WERI-Rb-1 (cell line): Measurements from ENCODE around the gene HIP1.

Experiments
- DNase-seq: peaks from one replicate; pipeline ENCODE4 v3.0.0-alpha.2; 2020
- H3K27ac ChIP-seq: fragments of 250-450 bp; sonication (Bioruptor Pico); 2 replicates; pipeline ENCODE4 v1.5.1; 2020; ENCODE audit warnings: mild to moderate bottlenecking, moderate library complexity
- H3K27me3 ChIP-seq: fragments of 250-450 bp; sonication (Bioruptor Pico); 2 replicates; pipeline ENCODE4 v1.5.1; 2021; ENCODE audit warnings: mild to moderate bottlenecking, low read depth, moderate library complexity; ENCODE audit not compliant: insufficient read depth, severe bottlenecking
- H3K36me3 ChIP-seq: fragments of 250-450 bp; sonication (Bioruptor Pico); 2 replicates; pipeline ENCODE4 v1.5.1; 2020; ENCODE audit warnings: mild to moderate bottlenecking, moderate library complexity
- H3K4me3 ChIP-seq: 2 replicates; pipeline ENCODE4 v1.5.1; 2011; ENCODE audit warnings: low read depth, mild to moderate bottlenecking, control low read depth, low read length
- H3K9me3 ChIP-seq: fragments of 250-450 bp; sonication (Bioruptor Pico); 2 replicates; pipeline ENCODE4 v1.5.1; 2021; ENCODE audit warnings: mild to moderate bottlenecking, moderate library complexity; ENCODE audit not compliant: severe bottlenecking
- TF ChIP-seq, protein P1 (sequence below): IDR thresholded peaks from 2 replicates; pipeline ENCODE4 v1.5.1; 2011; ENCODE audit warnings: low read depth, mild to moderate bottlenecking, control low read depth, inconsistent platforms, low read length

Gene HIP1

GRCh38 chr7:75704928-75705327, 33.8 kb downstream of the HIP1 start:
- Histone ChIP-seq H3K27ac (no peak overlapping the region), H3K27me3 (no peaks in the 10 kb centered on the region), H3K4me3 (no peak overlapping the region), H3K36me3 (no peaks in the 10 kb centered on the region; the same call in 1 of the 2 replicates), H3K9me3 (peaks cover 2% of the 10 kb centered on the region)
- DNase-seq: no peak
- TF ChIP-seq, protein P1, sequence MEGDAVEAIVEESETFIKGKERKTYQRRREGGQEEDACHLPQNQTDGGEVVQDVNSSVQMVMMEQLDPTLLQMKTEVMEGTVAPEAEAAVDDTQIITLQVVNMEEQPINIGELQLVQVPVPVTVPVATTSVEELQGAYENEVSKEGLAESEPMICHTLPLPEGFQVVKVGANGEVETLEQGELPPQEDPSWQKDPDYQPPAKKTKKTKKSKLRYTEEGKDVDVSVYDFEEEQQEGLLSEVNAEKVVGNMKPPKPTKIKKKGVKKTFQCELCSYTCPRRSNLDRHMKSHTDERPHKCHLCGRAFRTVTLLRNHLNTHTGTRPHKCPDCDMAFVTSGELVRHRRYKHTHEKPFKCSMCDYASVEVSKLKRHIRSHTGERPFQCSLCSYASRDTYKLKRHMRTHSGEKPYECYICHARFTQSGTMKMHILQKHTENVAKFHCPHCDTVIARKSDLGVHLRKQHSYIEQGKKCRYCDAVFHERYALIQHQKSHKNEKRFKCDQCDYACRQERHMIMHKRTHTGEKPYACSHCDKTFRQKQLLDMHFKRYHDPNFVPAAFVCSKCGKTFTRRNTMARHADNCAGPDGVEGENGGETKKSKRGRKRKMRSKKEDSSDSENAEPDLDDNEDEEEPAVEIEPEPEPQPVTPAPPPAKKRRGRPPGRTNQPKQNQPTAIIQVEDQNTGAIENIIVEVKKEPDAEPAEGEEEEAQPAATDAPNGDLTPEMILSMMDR: no peak

- TF ChIP-seq, protein P1: no peak
- DNase-seq: no peak
- Histone ChIP-seq H3K4me3 (no peak overlapping the region), H3K27ac (no peak overlapping the region), H3K27me3 (no peaks in the 10 kb centered on the region), H3K9me3 (no peaks in the 10 kb centered on the region), H3K36me3 (no peaks in the 10 kb centered on the region)
Observed at GRCh38 chr7:75702515-75702914, 36.2 kb downstream of the HIP1 start.

GRCh38 chr7:75699993-75700392, 38.7 kb downstream of the HIP1 start:
- no peaks in the 10 kb centered on the region for H3K36me3 ChIP-seq
- DNase-seq: no peak
- H3K4me3 ChIP-seq: no peak overlapping the region
- H3K9me3 ChIP-seq: no peaks in the 10 kb centered on the region
- no peak overlapping the region for H3K27ac ChIP-seq
- TF ChIP-seq, protein P1: no peak
- no peaks in the 10 kb centered on the region for H3K27me3 ChIP-seq

GRCh38 chr7:75698358-75698757, 40.4 kb downstream of the HIP1 start:
- Histone ChIP-seq H3K27me3 (no peaks in the 10 kb centered on the region), H3K4me3 (no peak overlapping the region), H3K36me3 (no peaks in the 10 kb centered on the region), H3K27ac (no peak overlapping the region), H3K9me3 (no peaks in the 10 kb centered on the region)
- DNase-seq: no peak
- TF ChIP-seq, protein P1: no peak

DNA sequence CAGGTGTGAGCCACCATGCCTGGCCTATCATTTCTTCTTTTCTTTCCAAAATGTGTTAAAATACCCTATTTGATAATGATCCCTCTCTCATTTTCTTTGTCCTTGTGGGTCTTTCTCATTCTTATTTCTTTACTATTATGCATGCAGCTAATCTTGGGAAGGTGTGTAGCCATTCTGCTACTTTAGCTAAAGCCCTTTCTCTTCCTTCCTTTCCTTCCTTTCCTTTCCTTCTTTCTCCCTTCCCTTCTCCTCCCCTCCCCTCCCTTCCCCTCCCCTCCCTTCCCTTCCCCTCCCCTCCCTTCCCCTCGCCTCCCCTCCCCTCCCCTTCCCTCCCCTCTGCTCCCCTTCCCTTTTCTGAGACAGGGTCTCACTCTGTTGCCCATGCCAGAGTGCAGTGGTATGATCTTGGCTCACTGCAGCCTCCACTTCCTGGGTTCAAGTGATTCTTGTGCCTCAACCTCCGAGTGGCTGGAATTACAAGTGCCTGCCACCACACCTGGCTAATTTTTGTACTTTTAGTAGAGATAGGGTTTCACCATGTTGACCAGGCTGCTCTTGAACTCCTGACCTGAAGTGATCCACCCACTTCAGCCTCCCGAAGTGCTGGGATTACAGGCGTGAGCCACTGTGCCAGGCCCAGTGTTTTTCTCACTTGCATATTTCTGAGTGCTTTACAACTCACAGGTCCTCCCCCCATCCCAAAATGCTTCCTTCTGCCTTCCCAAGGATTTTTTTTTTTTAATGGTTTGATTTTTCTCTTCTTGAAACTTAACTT, 42.3 kb downstream of the HIP1 start:
- H3K27ac ChIP-seq: no peak overlapping the region
- DNase-seq: no peak
- no peaks in the 10 kb centered on the region for H3K9me3 ChIP-seq
- H3K36me3 ChIP-seq: no peaks in the 10 kb centered on the region
- no peaks in the 10 kb centered on the region for H3K27me3 ChIP-seq
- TF ChIP-seq, protein P1: no peak
- no peak overlapping the region for H3K4me3 ChIP-seq
